OCI-LY3 (cell line): ENCODE measurements around the gene SFXN4.

ENCODE experiments used
- CTCF ChIP-seq: fragments of 200-600, 300-600 bp; sonication (generic); IDR thresholded peaks from 2 replicates; pipeline ENCODE4 v1.5.1; 2014; ENCODE audit warnings: antibody characterized with exemption, low read length, low read depth
- EZH2phosphoT487 ChIP-seq: fragments of 200-600 bp; shearing (Covaris generic); IDR thresholded peaks from 2 replicates; pipeline ENCODE4 v1.6.1; 2018; ENCODE audit warnings: antibody characterized with exemption, mixed run types, low read depth

GRCh38 chr10:119209035-119209735, 43.7 kb upstream of the SFXN4 start:
- peak; percentile 68 for TF ChIP-seq CTCF
- no peak for TF ChIP-seq EZH2phosphoT487
